Activated naive CD4-positive, alpha-beta T cell treated with anti-CD3 and anti-CD28 coated beads, Interleukin-2, amount 50 U/mL, for 72 hours (primary cell): ENCODE measurements around the gene CFAP100. TPM values are rescaled to one million over a fixed set of nuclear protein-coding genes. Genes with fewer than 3 reads are reported as not detected.

ENCODE experiments used
- ATAC-seq, 2 donors: fragments of 150-1000 bp; cut with Tn5 transposase; 2 replicates each; pipeline ENCODE4 v1.10.0; 2021; ENCODE audit warnings: mild to moderate bottlenecking in 2 of 2, moderate library complexity in 2 of 2
- DNase-seq, 2 donors: peaks; one replicate each; pipeline ENCODE4 v3.0.0; 2021 to 2022; ENCODE audit warnings: low spot score in 2 of 2
- H3K27ac Mint-ChIP-seq, 2 donors: one replicate each; pipeline ENCODE4 v1.8.0; 2022; ENCODE audit warnings: mild to moderate bottlenecking in 2 of 2, mixed read lengths in 2 of 2
- H3K36me3 Mint-ChIP-seq, 2 donors: one replicate each; pipeline ENCODE4 v1.8.0; 2022; ENCODE audit warnings: mixed read lengths in 2 of 2
- H3K9me3 Mint-ChIP-seq, 2 donors: one replicate each; pipeline ENCODE4 v1.8.0; 2022; ENCODE audit warnings: mixed read lengths in 2 of 2
- total RNA-seq, 2 donors: library from RNA; stranded (reverse); gene quantifications; one replicate each; pipeline ENCODE4 v1.2.3, GENCODE V29; 2022

Gene CFAP100
- total RNA-seq, 2 donors from 2014 or later: not detected

DNA sequence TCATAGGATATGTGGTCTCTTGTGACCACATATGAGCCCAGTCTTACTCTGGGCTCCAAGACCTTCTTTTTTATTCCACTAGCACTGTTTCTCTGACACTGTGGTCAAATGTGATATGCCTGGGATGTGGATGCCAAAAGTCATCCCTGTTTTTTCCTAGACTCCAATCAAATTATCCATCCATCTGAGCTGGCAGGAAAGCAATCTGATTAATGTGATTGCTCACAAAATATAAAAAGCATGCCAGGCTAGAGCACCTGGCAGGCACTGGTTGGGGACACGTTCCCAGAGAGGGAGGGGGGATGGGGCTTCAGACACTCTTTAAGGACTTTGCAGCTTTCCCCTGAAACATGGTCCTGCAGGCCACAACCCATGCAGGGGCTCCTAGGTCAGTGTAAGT lies 3.1 kb upstream of the CFAP100 start:
- ATAC-seq (no peak), DNase-seq (no peak)
- H3K9me3 Mint-ChIP-seq: no peaks in the 10 kb centered on the region
- no peaks in the 10 kb centered on the region for H3K36me3 Mint-ChIP-seq
- H3K27ac Mint-ChIP-seq: no peak overlapping the region

DNA sequence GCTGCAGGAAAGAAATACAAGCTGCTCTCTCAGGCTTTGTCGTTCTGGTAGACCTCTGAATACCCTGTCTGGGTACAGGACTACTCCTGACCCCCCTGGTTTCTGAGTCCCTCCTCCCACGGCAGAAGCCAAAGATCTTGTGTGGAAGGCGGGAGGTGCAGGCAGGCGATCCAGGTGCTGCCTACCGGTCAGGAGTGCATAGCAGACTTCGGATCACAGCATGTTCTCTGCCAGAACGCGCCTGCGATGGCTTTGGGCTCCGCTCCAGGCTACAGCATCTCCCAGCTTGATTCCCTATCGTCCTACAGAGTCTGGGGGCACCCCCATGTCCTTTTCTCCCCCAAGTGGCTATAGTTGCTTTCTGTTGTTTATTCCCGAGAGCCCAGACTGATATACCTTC lies 2.5 kb upstream of the CFAP100 start:
- H3K36me3 Mint-ChIP-seq: no peaks in the 10 kb centered on the region
- no peak overlapping the region for H3K27ac Mint-ChIP-seq
- no peaks in the 10 kb centered on the region for H3K9me3 Mint-ChIP-seq
- no peak for ATAC-seq
- no peak for DNase-seq

DNA sequence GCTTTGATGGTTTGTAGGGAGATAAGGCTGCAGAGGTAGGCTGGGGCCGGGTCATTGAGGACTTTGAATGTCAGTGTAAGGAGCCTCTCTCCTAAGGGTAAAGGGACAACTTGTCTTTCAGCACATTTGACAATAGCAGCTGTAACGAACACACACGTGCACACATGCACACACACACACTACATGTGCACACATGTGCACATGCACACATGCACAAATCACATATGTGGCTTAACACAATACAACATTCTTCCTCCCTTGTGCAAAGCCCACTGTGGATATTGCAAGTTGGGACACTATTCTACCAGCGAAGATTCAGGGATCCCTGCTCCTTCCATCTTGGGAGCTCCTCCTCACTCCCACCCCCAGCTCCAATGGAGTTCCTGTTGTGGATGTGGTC lies 1.1 kb upstream of the CFAP100 start:
- H3K9me3 Mint-ChIP-seq: no peaks in the 10 kb centered on the region

DNA sequence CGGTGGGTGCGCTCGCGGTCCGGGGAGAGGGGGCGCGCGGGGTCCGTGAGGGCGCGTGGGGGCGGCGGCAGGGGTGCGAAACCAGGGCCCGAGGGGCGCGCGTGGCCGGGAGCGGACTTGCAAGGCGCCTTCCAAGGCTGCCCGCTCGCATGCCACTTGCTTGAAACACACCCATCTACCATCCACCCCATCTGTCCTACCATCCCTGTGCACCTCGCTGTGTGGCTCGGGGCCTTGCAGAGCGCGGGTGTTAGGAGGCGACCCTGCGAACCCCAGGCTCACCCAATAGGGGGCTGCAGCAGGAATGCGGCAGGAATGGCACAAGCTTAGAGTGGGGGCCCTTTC lies 240 bp downstream of the CFAP100 start:
- no peaks in the 10 kb centered on the region for H3K9me3 Mint-ChIP-seq
- ATAC-seq: no peak
- DNase-seq: peak in 1 of 2 donors; percentile 48

More for the DNA sequence above, 1.1 kb upstream of the CFAP100 start:
- Mint-ChIP-seq H3K36me3 (no peaks in the 10 kb centered on the region), H3K27ac (no peak overlapping the region)
- no peak for ATAC-seq
- no peak for DNase-seq

DNA sequence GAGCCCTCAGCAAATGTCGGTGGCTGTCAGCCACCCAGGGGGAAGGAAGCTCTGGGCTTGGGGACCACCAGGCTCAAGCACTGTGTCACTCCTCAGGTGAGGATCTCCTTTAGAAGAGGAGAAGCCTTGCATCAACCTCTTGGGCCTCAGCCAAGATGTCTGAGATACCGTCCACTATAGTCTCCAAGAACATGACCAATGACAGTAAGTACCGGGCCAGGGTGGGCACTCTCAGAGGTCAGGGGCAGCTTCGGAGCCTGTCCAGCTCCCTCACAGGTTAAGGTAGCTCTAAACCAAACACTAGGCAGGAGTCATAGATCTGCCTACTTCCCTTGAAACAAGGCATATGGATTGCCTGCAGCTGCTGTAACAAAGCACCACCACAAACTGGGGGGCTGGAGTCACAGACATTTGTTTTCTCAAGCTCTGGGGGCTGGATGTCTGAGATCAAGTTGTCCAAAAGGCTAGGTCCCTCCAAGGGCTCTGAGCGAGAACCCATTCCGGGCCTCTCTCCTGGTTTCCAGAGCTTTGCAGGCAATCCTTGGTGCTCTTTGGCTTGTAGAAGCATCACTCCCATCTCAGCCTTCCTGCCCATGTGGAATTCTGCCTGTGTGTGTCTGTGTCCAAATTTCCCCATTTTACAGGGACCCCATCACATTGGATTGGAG lies 1.3 kb downstream of the CFAP100 start:
- Mint-ChIP-seq H3K9me3 (no peaks in the 10 kb centered on the region), H3K27ac (no peak overlapping the region), H3K36me3 (no peaks in the 10 kb centered on the region)
- DNase-seq: peak in 1 of 2 donors; percentile 13
- no peak for ATAC-seq

More for the DNA sequence above, 240 bp downstream of the CFAP100 start:
- Mint-ChIP-seq H3K36me3 (no peaks in the 10 kb centered on the region), H3K27ac (no peak overlapping the region)

DNA sequence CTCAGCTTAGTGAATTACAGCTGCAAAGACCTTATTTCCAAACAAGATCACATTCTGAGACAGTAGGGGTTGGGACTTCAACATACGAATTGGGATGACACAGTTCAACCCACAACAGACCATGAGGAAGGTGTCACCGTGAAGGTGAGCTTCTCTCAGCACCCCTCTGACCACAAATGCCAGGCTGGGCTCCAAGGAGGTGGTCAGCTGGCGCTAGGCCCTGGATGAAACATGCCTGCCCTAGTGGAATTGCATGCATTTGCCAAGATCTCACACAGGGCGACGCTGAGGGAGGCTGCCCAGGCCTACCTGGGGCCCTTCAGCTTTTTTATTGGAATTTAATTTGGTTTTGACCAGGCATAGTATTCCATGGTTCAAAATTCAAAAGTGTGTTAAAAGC lies 1.8 kb downstream of the CFAP100 start:
- H3K9me3 Mint-ChIP-seq: no peaks in the 10 kb centered on the region
- no peak for ATAC-seq

DNA sequence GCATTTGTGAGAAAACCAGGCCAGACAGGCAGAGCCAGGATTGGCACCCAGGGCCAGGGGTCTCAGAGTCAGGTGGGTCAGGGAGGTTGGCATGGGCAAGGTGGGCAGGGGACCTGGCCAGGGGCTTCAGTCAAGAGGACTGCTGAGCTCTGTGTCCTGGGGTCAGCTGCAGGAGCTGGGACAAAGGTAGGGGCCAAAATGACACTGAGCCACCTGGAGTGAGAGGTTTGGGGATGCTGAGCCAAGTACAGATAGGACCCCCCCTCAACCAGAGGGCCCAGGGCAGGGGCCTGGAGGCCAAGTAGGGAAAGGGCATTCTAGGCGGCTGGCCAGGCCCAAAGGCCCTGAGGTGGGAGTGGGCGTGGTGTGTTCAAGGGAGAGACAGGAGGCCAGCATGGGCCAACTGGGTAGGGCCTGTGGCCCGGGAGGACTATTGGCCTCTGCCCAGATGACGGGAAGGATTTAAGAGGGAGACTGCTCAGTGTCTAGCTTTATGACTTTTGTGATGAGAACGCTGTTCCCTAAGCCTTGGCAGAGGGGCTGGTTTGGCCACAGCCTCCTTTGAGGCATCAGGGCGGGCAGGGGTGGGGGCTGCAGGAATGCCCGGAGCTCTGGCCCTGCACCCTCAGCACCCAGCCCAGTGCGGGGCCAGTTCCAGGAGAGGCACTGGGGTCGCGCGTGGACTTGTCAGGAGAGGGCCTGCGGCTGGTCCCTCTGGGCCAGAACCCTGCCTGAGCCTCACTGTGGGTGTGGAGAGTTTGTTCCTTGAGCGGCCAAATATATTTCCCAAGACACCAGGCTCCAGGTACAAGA lies 3.1 kb downstream of the CFAP100 start:
- no peak overlapping the region for H3K27ac Mint-ChIP-seq
- H3K36me3 Mint-ChIP-seq: no peaks in the 10 kb centered on the region
- H3K9me3 Mint-ChIP-seq: no peaks in the 10 kb centered on the region
- no peak for DNase-seq
- ATAC-seq: no peak

More for the DNA sequence above, 1.8 kb downstream of the CFAP100 start:
- DNase-seq: peak in 1 of 2 donors; percentile 21
- no peaks in the 10 kb centered on the region for H3K36me3 Mint-ChIP-seq
- no peak overlapping the region for H3K27ac Mint-ChIP-seq

DNA sequence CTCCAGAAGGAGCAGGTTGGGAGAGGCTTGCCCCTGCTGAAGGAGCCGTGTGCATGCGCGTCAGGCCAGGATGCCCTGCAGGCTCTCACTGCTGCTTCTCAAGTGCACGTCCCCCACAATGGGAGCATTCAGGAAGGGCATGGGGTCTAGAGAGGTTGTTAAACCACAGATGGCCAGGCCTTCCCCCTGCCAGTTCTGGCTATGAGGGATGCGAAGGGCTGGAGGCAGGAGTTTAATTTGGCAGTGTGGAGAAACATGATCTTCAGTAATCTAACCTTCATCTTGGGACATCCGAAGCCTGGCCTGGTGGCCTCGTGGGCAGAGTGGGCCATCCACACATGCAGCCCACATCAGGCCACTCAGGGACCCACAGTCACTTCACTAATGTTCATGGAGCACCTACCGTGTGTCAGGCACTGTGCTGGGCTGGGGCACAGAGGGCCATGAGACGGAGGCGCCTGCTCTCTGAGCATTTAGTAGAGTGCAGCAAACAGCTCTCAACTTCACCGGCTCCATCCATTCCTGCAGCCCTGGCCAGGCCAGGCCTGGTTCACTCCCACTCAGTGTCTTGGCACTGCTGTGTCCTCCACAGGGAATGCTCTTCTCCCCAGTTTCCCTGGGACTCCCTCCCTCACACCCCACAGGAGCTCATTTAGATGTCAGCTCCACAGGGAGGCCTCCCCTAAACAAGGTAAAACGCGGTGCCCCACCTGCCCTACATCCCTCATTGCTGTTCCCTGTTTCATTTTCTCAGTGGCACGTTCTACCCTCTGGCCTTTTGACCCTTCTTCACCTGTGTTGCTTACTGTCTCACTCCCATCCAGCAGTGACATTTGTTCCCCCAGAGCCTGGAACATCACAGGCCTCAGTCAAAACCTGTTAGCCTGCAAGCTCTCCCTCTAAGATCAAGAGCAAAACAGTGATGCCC lies 4.0 kb downstream of the CFAP100 start:
- DNase-seq (peak in 1 of 2 donors; percentile 37), ATAC-seq (no peak)
- H3K36me3 Mint-ChIP-seq: no peaks in the 10 kb centered on the region
- no peaks in the 10 kb centered on the region for H3K9me3 Mint-ChIP-seq
- H3K27ac Mint-ChIP-seq: no peak overlapping the region

DNA sequence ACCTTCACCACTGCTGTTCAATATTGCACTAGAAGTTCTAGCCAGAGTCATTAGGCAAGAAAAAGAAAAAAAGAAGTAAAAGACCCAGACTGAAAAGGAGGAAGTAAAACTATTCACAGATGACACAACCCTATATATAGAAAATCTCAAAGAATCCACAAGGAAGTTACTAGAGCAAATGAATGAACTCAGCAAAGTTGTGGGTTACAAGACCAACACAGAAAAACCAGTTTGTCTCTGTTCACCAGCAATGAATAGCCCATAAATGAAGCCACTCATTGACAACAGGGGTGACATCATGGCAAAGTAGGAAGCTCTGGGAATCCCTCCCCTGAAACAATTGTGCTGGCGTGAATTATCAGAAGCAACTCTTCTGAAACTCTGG lies 4.6 kb downstream of the CFAP100 start:
- H3K9me3 Mint-ChIP-seq: no peaks in the 10 kb centered on the region
- H3K27ac Mint-ChIP-seq: no peak overlapping the region
- H3K36me3 Mint-ChIP-seq: no peaks in the 10 kb centered on the region
- no peak for ATAC-seq
- no peak for DNase-seq

DNA sequence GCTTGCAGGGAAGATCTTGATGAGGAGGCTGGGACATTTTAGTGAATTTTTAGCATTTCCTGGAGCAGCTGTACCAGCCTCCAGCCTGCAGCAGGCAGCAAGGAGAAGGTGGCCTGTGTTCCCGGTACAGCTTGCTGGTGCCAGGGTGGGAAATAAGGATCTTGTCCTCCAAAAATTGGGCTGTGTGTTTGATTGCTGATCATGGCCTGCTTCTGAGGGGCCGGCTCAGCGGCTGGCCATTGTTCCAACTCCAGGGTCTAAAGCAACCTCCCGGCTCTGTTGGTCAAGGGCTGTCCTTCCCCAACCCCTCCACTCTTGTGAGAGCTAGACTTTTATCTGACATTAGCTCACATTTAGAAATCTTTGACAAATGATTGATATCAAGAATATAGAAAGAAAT lies 5.0 kb downstream of the CFAP100 start:
- no peak for ATAC-seq
- H3K9me3 Mint-ChIP-seq: no peaks in the 10 kb centered on the region
- DNase-seq: no peak
- H3K36me3 Mint-ChIP-seq: no peaks in the 10 kb centered on the region
- no peak overlapping the region for H3K27ac Mint-ChIP-seq

DNA sequence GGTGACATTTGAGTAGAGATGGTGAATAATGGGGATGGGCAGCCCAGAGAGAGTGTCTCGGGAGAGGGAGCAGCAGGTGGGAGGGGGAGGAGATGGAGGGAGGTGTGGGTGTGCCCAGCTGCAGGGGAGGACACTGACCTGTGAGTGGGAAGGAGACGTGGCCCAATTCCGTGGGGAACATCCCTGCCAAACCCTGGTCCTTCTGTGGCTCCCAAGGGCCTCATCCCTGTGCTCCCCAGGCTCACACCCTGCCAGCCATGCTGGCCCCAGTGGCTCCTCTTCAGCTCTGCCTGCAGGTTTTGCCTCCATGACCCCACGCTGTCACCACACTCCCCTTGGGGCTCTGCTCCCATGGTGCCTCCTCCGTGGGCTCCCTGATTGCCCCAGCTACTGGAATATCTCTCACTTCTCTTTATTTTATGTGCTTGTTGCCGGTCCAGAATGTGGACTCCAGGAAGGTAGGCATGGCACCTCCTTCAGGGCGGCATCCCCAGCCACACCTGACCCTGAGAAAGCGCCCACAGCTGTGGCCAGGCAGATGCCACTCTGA lies 7.0 kb downstream of the CFAP100 start:
- no peaks in the 10 kb centered on the region for H3K36me3 Mint-ChIP-seq
- no peak for DNase-seq
- H3K27ac Mint-ChIP-seq: no peak overlapping the region
- ATAC-seq: no peak
- H3K9me3 Mint-ChIP-seq: no peaks in the 10 kb centered on the region

DNA sequence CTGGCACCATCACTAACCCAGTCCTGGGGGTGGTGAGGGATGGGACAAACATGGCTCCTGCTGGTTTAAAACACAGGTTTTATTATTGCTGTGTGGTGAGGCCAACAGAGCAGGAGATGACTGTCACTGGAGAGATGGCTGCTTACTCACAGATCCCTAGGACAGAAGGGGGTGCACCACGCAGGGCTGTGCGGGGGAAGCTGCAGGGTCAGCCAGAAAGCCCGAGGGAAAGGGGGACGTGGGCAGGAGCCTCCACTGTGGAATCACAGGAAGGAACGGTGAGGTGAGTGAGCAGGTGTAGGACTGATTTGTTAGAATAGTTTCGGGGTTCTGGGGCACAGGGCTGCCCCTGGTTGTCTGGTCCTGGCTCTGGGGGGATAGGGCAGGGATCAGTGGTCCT lies 7.5 kb downstream of the CFAP100 start:
- Mint-ChIP-seq H3K36me3 (no peaks in the 10 kb centered on the region), H3K27ac (peak overlapping the region in 1 of 2 donors; percentile 46), H3K9me3 (no peaks in the 10 kb centered on the region)
- DNase-seq: no peak
- ATAC-seq: no peak

DNA sequence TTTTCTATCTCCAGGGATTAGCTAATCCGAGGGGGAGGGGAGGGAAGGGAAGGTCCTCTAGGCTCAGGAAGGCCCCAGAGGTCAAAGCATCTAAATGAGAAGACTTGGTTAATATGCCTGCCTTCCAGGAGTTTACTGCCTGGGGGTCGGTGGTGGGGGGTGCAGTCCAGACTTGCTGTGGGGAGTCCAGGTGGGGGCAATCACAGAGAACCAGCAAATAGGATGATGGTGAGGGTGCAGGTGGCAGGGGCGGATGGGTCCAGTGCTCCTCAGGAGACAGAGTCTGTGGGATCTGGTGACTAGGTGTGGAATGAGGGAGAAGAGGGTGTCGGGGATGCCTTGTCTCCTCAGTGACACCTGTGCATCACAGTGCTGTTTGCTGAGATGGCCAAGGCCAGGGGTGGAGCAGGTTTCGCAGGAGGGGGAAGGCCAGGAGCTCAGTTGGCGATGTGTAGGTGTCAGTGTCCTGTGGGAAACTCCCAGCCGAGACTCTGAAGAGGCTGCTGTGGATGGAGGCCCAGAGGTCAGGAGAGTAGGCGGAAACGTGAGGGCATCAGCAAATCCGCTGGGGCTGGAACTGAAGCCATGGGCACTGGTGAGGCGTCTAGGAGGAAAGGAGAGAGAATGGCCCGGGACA lies 8.1 kb downstream of the CFAP100 start:
- DNase-seq (no peak), ATAC-seq (no peak)
- Mint-ChIP-seq H3K36me3 (no peaks in the 10 kb centered on the region), H3K9me3 (no peaks in the 10 kb centered on the region), H3K27ac (peak overlapping the region in 1 of 2 donors; percentile 46)

DNA sequence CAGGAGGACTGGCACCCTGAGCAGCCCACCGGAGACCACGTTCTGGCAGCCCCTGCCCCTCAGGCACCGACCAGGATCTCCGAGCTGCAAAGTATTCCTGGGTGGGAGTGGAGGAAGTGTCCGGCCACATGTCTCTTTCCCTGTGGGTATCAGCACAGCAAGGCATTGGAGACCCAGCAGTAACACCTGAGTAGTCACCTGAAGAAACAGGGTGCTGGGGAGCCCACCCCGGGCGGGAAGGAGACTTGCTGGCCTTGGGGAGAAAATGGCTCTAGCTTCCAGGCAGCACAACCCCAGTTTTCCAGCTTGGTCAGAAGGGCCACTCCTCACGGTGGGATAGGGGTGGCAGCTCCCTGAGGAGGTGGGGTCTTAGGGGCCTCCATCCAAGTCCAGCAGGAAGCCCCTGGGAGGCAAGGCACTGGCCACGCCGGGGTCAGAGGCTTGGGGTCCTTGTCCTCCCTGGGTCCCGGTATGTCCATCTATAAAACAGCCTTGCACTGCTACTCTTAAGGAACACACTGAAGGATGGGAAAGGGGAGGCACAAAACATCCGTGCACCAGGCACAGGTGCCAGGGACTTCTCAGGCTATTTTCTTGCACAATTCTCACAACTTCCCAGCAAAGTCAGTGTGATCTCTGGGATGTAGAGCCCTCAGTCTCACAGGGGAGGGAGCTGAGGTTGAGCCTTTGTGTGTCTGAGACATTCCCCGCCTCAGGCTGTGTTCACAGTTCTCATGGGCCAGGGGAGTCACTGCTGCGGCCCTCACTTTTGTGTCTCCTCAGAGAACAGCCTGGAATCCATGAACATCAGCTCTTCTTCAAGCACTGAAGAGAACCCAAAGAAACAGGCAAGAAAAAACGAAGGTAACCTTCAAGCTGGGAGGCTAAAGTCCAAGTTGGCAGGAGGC lies 11.9 kb downstream of the CFAP100 start:
- H3K27ac Mint-ChIP-seq: no peak overlapping the region
- ATAC-seq (no peak), DNase-seq (no peak)
- H3K9me3 Mint-ChIP-seq: no peaks in the 10 kb centered on the region
- peaks cover 0 to 14% of the 10 kb centered on the region in 2 donors for H3K36me3 Mint-ChIP-seq

DNA sequence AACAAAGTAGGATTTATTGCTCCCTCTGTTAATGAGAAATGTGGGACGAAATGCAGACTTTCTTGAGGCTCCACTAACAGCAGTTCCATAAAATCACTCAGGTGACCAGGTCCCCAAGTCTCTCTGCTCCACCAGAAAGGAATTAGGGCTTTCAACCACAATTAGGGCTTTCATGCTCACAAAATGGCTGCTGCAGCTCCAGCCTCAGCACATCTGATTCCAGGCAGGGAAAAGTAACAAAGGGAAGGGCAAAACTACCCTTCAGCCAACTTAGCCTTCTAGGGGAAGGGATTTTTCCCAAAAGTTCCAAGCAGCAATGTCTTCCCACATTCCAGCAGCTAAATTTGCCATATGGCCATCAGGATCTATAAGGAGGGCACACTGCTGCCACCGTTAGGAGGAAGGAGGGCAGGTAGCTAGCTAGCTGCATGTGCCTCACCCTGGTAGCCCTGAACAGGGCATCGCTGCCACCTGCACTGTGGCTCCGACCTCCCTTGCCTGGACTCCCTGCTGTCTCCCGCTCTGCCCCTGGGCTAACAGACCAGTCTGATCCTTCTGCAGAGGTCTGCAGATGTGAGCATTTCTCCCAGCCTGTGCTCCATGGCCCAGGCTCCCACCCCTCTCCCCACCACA lies 12.8 kb downstream of the CFAP100 start:
- Mint-ChIP-seq H3K36me3 (peaks cover 0 to 14% of the 10 kb centered on the region in 2 donors), H3K27ac (no peak overlapping the region)
- no peak for ATAC-seq

More for the DNA sequence above, 12.8 kb downstream of the CFAP100 start:
- H3K9me3 Mint-ChIP-seq: no peaks in the 10 kb centered on the region
- DNase-seq: no peak
